Stimulated activated CD4-positive, alpha-beta T cell treated with anti-CD3 and anti-CD28 coated beads, Interleukin-12 subunit alpha, Interleukin-12 subunit beta, amount 100 ng/mL, for 48 hours (primary cell): ENCODE measurements around the gene CNOT2.
A peak's percentile ranks its signal among the peaks of the same experiment; 100 is the strongest.

Source experiments
- DNase-seq, 3 donors: peaks; one replicate each; pipeline ENCODE4 v3.0.0-alpha.2; 2020; ENCODE audit warnings: low read depth in 2 of 3, low spot score in 1 of 3

CNOT2 gene

DNA sequence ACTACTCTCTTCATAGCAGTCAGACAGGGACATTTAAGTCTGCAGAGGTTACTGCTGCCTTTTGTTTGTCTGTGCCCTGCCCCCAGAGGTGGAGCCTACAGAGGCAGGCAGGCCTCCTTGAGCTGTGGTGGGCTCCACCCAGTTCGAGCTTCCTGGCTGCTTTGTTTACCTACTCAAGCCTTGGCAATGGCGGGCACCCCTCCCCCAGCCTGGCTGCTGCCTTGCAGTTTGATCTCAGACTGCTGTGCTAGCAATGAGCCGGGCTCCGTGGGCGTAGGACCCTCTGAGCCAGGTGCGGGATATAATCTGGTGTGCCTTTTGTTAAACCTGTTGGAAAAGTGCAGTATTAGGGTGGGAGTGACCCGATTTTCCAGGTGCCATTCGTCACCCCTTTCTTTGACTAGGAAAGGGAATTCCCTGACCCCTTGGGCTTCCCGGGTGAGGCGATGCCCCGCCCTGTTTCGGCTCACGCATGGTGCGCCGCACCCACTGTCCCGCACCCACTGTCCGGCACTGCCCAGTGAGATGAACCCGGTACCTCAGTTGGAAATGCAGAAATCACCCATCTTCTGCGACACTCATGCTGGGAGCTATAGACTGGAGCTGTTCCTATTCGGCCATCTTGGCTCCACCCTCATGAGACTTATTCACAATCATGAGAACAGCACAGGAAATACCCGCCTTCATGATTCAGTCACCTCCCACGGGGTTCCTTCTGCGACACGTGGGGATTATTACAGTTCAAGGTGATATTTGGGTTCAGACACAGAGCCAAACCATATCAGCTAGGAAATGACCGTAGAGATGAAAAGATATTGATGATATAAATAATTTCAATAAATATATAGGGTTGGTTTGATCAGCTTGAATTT, 61.7 kb downstream of the CNOT2 start:
- peak in 1 of 3 donors; percentile 22 for DNase-seq

DNA sequence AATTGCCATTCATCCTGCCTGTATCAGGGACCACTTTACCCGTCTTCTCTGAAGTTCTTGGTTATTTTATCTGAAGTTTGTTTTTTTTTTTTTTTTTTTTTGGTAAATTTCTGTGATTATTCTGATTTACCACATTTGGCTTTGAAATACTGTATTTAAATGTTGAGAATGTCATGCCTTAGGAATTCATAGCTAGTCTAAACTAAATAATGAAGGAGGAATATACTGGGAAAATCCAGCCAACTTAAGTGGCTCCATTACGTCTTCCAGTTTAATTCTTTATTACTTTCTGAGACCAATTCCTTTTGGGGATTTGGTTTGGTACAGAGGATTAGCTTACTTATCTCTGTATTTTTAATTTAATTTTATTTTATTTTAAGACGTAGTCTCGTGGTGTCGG, 62.6 kb downstream of the CNOT2 start:
- no peak for DNase-seq

DNA sequence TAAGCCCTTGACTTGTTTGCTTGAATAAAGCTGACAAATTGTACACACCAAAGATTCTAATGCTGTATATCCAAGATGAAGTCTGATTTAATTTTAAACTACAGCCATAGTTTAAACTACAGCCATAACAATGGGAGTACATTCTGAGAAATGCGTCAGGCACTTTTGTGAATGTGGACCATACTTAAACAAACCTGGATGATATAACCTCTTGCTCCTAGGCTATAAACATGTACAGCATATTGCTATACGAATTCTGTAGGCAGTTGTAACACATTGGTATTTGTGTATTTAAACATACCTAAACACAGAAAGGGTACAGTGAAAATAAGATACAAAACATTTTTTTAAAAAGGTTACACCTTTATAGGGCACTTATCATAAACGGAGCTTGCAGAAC, 63.4 kb downstream of the CNOT2 start:
- no peak for DNase-seq

DNA sequence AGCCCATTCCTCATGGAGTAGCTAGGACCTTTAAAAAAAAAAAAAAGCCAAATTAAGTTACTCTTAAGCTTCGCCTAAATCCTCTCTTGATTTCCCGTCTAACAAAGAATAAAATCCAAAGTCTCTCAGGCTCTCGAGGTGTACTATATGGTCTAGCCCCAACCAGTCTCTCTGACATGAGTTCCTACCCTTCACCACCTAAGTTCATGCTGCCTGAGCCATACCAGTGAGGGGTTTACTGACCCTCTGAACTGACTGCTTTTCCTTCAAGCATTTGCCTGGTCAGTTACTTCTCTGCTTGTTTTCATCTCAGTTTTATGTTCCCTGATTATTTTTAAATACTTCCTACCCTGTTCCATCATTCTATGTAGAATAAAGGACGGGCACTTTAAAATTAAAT, 64.6 kb downstream of the CNOT2 start:
- no peak for DNase-seq

DNA sequence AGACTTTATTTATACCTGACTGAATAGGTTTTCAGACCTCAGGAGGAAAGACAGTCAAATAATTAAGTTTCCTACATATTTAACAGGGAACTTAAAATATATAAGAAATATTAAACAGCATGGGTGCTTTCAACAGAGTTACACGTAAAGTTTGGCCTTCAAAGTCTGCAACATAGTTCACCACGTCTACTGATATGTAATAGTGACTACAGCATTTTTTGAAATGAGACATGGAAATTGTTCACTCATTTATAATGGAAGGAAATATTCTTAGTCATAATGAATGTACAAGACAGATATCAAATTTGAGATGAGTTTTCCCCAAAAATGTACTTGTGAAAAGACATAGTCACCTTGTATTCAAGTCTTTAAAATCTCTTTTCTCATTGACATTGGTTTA, 66.1 kb downstream of the CNOT2 start:
- no peak for DNase-seq

DNA sequence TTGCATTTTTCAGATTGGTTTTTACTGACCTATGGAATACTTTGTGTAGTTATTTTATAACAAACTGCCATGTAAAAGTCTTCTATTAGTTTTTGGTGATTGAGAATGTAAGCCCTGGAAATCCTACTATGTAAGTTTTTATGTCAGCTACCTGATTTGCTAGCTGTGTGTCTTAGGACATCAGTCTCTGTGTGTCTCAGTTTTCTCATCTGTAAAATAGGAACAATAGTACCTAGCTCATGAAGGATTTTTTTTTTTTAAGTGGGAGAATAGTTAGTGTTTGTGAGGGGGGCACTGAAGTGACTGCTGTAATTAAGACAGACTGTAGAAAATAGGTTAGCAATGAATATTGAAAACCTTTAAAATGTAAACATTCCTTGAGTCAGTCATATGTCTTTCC, 70.9 kb downstream of the CNOT2 start:
- no peak for DNase-seq

DNA sequence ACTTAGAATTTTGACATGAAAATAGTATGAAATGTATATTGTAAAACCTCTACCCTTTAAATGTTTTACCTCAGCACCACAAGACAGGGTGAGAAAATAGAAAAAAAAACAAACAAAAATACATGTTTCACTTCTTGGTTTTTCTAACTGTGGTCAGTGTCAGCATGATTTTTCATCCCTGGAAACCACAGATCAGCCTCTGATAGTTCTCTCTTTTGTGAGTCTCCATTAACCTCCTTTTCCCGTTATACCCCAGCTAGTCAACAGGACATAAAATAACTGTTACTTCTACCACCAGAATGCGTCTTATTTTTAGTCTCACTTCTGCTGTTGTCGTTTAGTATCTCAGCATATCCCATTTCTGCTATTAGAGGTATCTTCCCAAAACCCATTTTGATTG, 74.5 kb downstream of the CNOT2 start:
- no peak for DNase-seq

DNA sequence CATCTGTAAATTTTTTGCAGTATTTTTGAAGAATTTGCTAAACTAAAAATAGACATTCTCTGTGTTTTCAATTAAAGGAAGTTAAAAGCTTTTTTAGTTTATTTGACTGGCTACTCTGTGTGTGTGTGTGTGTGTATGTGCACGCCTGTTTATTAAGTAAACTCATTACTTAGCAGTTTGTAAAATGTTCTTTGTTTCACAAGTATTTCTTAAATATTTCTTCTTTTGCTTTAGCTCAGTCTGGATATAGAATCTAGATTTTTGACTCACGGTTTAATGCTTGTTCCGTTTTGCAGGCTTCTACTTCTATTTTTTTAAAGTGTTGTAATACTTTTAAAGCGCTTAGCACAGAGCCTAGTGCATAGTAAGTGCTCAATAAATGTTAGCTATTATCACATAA, 76.4 kb downstream of the CNOT2 start:
- no peak for DNase-seq

DNA sequence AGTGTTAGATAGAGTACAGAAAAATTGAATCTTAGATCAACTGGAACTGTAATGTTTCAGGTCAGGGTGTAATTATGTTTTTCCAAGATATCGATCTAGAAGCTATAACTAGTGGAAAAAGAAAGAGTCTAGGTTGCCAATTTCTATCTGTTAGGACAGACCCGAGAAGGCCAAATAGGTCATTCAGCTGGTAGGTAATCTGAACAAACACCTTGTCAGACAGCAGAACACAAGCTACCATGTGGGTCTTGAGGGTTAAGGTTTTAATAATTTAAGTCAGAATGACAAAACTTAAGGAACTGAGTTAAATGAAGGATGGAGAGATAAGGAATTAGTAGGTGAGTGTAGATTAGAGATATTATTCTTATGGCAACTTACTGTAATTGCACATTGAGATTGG, 78.0 kb downstream of the CNOT2 start:
- DNase-seq: no peak

DNA sequence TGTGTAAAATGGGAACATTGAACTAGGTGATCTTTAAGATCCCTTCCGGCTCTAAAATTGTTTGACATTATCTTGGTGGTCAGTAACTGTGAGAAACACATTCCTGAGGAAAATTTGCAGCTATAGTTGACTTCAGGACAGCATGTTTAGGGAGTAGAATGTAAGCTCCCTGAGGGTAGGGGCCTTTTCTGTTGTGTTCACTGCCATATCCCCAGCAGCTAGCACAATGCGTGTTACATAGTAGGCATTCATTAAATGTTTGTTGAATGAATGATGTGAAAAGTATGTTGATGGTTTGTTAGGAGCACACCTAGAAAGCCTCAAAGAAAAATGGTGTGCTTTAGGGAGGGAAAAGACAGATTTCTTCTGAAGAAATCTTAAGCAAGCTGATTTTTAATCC, 84.3 kb downstream of the CNOT2 start:
- no peak for DNase-seq

DNA sequence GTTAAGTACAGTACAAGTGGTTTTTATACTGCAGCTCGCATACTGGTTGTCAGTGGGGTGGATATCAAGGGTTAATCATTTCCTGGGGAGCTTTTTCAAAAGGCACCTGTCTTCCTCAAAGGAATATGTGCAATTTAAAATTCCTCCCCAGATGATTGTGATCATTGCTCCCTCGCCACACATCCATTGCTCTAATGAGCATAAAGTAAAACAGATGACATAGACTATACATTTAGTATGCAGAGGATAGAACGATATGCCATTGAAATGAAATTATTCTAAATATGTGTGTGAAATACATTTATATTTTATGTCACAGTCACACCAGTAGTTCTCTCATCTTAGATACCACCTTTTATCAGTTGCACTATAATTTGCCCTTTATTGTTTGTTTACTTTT, 86.5 kb downstream of the CNOT2 start:
- DNase-seq: no peak

DNA sequence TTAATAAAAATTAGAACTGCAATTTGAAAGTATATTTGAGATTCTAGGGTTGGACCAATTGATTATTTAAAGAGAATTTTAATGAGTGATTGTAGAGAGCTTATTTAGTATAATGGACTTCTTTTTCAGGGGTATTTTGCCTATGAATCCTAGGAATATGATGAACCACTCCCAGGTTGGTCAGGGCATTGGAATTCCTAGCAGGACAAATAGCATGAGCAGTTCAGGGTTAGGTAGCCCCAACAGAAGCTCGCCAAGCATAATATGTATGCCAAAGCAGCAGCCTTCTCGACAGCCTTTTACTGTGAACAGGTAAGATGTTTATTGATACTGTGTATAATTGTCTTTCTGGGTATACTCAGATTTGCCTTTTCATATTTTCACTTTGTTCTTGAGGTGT, 86.9 kb downstream of the CNOT2 start:
- no peak for DNase-seq

DNA sequence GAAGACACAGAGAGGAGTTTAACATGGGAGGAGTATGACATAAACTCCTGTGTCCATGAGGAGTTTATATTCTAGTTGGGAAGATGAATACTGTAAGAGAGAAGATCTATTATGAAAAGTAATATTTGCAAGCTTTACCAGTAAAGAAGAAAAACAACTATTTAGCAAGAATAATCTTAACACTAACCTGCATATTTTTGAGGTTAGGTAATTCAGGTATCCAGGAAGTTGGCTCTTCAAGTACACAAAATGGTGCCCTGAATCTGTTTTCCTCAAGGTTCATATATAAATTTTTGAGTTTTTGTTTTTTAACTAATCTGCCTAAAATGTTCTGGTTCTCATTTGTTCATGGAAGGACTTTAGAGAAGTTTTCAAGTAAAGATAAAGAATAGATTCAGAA, 89.0 kb downstream of the CNOT2 start:
- DNase-seq: no peak

DNA sequence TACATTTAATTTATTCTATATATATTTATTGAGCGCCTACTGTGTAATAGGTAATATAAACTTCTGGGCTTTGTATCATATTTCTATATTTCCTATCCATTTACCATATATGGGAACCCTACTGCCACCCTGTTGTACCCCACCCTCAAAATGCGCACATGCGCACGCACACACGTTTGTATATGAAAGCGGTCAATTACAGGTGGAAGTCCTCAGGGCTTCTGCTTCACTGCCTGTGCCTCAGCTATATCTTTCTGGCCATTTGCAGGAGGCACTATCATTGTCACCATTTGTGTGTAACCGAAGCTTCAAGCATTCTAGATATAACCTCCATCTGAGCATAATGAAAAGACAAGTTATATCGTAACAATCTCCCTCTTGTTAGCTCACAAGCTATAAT, 91.5 kb downstream of the CNOT2 start:
- no peak for DNase-seq

DNA sequence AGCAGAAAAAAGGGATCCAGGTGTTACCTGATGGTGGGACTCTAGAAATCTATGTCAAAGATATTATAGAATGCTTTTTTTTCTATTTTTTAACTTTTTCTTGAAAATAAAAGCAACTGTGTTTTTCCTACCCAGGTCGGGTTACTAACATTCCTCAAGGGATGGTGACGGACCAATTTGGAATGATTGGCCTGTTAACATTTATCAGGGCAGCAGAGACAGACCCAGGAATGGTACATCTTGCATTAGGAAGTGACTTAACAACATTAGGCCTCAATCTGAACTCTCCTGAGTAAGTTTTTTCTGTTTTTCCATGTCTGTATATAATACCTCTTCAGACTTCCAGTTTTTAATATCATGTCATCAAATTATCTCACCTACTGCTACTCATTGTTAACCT, 95.3 kb downstream of the CNOT2 start:
- DNase-seq: no peak

DNA sequence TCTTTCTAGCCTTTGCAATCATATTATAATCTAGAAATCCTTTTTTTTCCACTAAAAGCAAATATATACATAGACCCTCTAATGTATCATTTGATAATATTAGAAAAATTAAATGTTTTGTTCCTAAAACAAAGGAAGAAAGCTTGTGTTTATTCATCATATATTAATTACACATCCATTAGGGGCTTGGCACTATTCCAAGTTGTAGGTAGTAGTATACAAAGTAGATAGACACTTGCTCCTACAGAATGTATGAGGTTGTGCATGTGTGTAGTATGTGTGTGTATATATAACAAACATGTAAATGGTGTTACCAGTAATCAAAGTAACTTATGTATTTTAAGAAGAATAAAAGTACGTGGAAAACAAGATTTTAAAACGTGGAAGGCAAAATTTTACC, 107.8 kb downstream of the CNOT2 start:
- DNase-seq: no peak

DNA sequence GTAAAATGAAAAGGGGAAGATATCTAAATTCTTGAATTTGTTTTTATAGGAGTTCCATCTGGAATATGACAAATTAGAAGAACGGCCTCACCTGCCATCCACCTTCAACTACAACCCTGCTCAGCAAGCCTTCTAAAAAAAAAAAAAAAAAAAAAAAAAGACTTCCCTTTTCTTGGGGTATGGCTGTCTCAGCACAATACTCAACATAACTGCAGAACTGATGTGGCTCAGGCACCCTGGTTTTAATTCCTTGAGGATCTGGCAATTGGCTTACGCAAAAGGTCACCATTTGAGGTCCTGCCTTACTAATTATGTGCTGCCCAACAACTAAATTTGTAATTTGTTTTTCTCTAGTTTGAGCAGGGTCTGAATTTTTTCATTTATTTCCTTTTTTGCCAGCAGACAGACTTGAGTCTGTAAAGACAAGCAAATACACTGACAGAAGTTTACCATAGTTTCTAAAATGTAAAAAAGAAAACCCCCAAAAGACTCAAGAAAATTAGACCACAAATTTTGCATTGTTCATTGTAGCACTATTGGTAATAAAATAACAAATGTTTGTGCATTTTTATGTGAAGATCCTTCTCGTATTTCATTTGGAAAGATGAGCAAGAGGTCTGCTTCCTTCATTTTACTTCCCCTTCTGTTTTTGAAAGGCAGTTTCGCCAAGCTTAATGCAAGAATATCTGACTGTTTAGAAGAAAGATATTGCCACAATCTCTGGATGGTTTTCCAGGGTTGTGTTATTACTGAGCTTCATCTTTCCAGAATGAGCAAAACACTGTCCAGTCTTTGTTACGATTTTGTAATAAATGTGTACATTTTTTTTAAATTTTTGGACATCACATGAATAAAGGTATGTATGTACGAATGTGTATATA, 110.8 kb downstream of the CNOT2 start:
- DNase-seq: no peak

DNA sequence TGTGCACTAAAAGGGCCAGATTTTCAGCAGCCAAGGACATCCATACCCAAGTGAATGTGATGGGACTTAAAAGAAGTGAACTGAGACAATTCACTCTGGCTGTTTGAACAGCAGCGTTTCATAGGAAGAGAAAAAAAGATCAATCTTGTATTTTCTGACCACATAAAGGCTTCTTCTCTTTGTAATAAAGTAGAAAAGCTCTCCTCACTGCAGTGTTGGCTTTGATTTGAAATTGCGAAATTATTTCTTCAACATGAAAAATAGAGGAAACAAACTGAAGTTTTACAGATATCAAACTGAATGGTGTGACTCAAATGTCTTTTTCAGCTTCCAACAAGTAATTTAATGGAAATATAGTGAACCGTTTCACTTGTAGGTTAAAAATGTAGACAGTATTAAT, 111.6 kb downstream of the CNOT2 start:
- DNase-seq: no peak

DNA sequence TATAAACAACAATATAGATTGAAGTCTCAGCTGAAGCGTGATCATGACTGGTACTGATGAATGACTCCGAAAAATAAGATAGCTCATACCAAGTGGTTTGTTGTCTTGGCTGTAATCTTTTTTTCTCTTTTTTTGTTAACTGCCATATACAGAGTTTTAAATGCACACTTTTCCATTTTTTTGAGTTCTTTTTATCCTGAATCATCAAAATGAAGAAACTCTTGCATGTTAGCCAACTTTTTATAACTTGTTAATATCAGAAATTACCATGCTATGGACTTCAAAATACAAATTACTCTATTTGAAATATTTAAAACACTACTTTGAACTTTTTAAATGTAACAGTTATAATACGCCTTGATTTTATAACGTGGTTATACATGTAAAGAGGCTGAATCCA, 112.7 kb downstream of the CNOT2 start:
- no peak for DNase-seq

DNA sequence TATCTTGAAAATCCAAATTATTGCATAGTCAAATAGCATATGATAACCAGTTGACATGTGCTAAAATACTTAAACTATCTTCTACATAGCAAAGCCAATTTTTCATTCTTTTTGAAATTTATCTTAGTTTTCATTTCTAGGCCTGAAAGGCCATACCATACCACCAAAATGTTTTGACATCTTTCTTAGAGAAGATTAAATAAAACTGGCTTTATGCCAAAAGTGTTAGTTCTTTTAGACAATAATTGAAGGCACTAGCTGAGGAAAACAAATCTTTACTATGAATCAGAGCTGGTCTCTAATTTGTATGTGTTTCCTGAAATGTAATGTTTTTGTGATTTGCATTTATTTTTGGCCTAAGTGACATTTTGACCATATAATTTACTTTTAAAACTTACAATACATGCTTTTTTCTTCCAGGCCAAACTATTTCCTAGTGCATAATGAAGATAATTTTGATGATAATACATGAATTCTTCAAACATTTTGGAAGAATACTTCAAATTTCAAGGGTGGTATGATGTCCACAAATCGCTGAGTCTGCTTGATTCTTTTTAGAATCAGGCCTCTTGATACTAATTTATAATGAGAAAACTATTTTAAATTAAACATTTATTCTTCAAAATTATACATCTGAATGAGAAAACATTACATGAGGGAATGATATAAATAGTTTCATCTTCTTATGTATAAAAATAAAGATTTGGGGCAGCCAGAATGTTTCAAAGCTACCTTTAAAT, 116.4 kb downstream of the CNOT2 start:
- no peak for DNase-seq

DNA sequence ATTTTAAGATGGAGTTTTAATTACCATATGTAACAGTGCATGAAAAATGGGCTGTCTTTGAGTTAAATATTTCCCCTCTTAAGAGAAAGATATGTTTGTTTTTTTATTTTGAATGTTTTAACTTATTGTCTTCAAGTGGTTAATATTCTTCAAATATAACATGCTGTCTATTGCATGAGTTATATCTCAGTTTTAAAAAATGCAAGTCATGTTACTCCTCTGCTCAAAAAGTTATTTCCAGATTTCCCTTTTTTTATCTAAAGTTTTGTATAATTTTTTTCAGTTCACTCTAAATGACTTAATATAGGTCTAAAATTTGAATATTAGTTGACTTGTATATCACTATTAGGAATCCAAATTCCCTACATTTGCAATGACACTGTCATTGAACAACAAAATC, 117.0 kb downstream of the CNOT2 start:
- DNase-seq: no peak
